Stimulated activated CD8-positive, alpha-beta memory T cell treated with anti-CD3 and anti-CD28 coated beads, Interleukin-15, amount 100 ng/mL, for 1 hour (primary cell): ENCODE measurements around the gene WDR35.
"Not testable (repeated sequence)": the region's sequence is repeated elsewhere in the genome, so short reads cannot be mapped to it uniquely, and the experiment has no call there.

Experiments used
- DNase-seq: peaks from one replicate; pipeline ENCODE4 v3.0.0-alpha.2; 2020; ENCODE audit warnings: low read depth

WDR35 gene

GRCh38 chr2:19937004-19937403, 52.9 kb downstream of the WDR35 start:
- no peak for DNase-seq

- no peak for DNase-seq
Measured at GRCh38 chr2:19936203-19936602, 53.7 kb downstream of the WDR35 start.

GRCh38 chr2:19933351-19933981, 56.4 kb downstream of the WDR35 start:
- no peak for DNase-seq

GRCh38 chr2:19932928-19933327, 57.0 kb downstream of the WDR35 start:
- DNase-seq, result no peak

GRCh38 chr2:19929226-19929625, 60.7 kb downstream of the WDR35 start:
- DNase-seq, result no peak

GRCh38 chr2:19927816-19928215, 62.1 kb downstream of the WDR35 start:
- not testable (repeated sequence) for DNase-seq

- not testable (repeated sequence) for DNase-seq
Measured at GRCh38 chr2:19924526-19924925, 65.4 kb downstream of the WDR35 start.

- not testable (repeated sequence) for DNase-seq
Measured at GRCh38 chr2:19922188-19922587, 67.7 kb downstream of the WDR35 start.

GRCh38 chr2:19916385-19916950, 73.4 kb downstream of the WDR35 start:
- no peak for DNase-seq

GRCh38 chr2:19914266-19914975, 75.5 kb downstream of the WDR35 start:
- DNase-seq, result no peak

- DNase-seq, result no peak
Measured at GRCh38 chr2:19911808-19912509, 77.9 kb downstream of the WDR35 start.

GRCh38 chr2:19902216-19902740, 87.6 kb downstream of the WDR35 start:
- DNase-seq, result no peak

- peak; percentile 89 for DNase-seq
Measured at GRCh38 chr2:19901442-19902215, 88.3 kb downstream of the WDR35 start, which contains the start of gene TTC32. Gene TTC32, minus strand, starts transcription at chr2:19901983. Its CDS starts 129 bp downstream, at chr2:19901854.

- DNase-seq, result no peak
Measured at GRCh38 chr2:19900931-19901441, 88.9 kb downstream of the WDR35 start.

GRCh38 chr2:19899985-19900930, 89.6 kb downstream of the WDR35 start:
- DNase-seq, result no peak

- no peak for DNase-seq
Measured at GRCh38 chr2:19898592-19899329, 91.1 kb downstream of the WDR35 start.

- DNase-seq, result no peak
Measured at GRCh38 chr2:19897623-19898245, 92.2 kb downstream of the WDR35 start.

- no peak for DNase-seq
Measured at GRCh38 chr2:19895535-19895934, 94.4 kb downstream of the WDR35 start.
